ENCODE data around the gene DCLK1. TPM values are rescaled to one million over a fixed set of nuclear protein-coding genes. Genes with fewer than 3 reads are reported as not detected.

The DCLK1 gene
- total RNA-seq, 1 experiment from 2014 or later = not detected

- DNase-seq (ENCODE audit: low read depth, low spot score) (no peak), ATAC-seq (no peak)
- no TSS peak for BruUV-seq (replicated peaks)
- Histone ChIP-seq H3K4me1 (ENCODE audit: control insufficient read depth, insufficient read depth, low read length) (no peaks in the 10 kb centered on the region), H3K4me3 (ENCODE audit: low read depth in 2 of 2, low read length in 2 of 2) (no peak overlapping the region), H3K27ac (ENCODE audit: low read length) (no peak overlapping the region), H3K27me3 (ENCODE audit: control insufficient read depth, insufficient read depth, low read length) (no peaks in the 10 kb centered on the region), H3K9me3 (ENCODE audit: control insufficient read depth, insufficient read depth, low read depth, low read length) (no peaks in the 10 kb centered on the region), H3K36me3 (ENCODE audit: control insufficient read depth, insufficient read depth, low read length) (no peaks in the 10 kb centered on the region)
- intact Hi-C loops (cut with micrococcal nuclease; ENCODE audit: unreplicated experiment) (no loop called here), in situ Hi-C loops (cut with HindIII; ENCODE audit: low pct_unique_long_range_greater_than_20kb, low sequenced_read_pairs) (no loop called here)
- ChIA-PET POLR2A (no interaction called here), CTCF (no interaction called here)
- TF ChIP-seq, protein P1, sequence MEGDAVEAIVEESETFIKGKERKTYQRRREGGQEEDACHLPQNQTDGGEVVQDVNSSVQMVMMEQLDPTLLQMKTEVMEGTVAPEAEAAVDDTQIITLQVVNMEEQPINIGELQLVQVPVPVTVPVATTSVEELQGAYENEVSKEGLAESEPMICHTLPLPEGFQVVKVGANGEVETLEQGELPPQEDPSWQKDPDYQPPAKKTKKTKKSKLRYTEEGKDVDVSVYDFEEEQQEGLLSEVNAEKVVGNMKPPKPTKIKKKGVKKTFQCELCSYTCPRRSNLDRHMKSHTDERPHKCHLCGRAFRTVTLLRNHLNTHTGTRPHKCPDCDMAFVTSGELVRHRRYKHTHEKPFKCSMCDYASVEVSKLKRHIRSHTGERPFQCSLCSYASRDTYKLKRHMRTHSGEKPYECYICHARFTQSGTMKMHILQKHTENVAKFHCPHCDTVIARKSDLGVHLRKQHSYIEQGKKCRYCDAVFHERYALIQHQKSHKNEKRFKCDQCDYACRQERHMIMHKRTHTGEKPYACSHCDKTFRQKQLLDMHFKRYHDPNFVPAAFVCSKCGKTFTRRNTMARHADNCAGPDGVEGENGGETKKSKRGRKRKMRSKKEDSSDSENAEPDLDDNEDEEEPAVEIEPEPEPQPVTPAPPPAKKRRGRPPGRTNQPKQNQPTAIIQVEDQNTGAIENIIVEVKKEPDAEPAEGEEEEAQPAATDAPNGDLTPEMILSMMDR (IDR thresholded peaks at IDR 0.05) = no peak
- no peak for TF ChIP-seq TCF7L2 (IDR thresholded peaks at IDR 0.05; ENCODE audit: low read depth, low read length)
- TF ChIP-seq SIN3A (IDR thresholded peaks at IDR 0.05; ENCODE audit: borderline replicate concordance, insufficient read depth, low read depth, low read length) = no peak
- TF ChIP-seq, protein P2, sequence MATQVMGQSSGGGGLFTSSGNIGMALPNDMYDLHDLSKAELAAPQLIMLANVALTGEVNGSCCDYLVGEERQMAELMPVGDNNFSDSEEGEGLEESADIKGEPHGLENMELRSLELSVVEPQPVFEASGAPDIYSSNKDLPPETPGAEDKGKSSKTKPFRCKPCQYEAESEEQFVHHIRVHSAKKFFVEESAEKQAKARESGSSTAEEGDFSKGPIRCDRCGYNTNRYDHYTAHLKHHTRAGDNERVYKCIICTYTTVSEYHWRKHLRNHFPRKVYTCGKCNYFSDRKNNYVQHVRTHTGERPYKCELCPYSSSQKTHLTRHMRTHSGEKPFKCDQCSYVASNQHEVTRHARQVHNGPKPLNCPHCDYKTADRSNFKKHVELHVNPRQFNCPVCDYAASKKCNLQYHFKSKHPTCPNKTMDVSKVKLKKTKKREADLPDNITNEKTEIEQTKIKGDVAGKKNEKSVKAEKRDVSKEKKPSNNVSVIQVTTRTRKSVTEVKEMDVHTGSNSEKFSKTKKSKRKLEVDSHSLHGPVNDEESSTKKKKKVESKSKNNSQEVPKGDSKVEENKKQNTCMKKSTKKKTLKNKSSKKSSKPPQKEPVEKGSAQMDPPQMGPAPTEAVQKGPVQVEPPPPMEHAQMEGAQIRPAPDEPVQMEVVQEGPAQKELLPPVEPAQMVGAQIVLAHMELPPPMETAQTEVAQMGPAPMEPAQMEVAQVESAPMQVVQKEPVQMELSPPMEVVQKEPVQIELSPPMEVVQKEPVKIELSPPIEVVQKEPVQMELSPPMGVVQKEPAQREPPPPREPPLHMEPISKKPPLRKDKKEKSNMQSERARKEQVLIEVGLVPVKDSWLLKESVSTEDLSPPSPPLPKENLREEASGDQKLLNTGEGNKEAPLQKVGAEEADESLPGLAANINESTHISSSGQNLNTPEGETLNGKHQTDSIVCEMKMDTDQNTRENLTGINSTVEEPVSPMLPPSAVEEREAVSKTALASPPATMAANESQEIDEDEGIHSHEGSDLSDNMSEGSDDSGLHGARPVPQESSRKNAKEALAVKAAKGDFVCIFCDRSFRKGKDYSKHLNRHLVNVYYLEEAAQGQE (IDR thresholded peaks at IDR 0.05; ENCODE audit: insufficient read depth in 1 of 2, low read depth in 2 of 2, low read length in 1 of 2) = no peak
- TF ChIP-seq POLR2AphosphoS5 (IDR thresholded peaks at IDR 0.05; ENCODE audit: low read depth, low read length) = no peak
These were observed 363.8 kb downstream of the DCLK1 start for GRCh38 chr13:35767256-35767976.

DNA sequence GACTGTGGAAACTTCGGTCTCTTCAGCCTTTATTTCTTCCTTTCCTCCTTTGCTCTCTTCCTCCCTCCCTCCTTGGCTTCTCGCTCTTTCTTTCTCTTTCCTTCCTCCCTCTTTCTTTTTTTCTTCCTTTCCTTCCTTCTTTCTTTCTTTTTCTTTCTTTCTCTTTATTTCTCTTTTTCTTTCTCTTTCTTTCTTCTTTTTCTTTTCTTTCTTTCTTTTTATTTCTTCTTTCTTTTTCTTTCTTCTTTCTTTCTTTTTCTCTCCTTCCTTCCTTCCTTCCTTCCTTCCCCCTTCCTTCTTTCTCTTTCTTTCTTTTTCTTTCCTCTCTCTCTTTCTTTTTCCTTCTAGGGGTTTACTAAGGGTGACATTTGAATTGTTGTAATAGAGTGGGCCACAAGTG lies 364.5 kb downstream of the DCLK1 start:
- H3K27ac ChIP-seq (ENCODE audit: low read length) = no peak overlapping the region
- TF ChIP-seq SIN3A (IDR thresholded peaks at IDR 0.05; ENCODE audit: borderline replicate concordance, insufficient read depth, low read depth, low read length) (no peak), TCF7L2 (IDR thresholded peaks at IDR 0.05; ENCODE audit: low read depth, low read length) (no peak), POLR2AphosphoS5 (IDR thresholded peaks at IDR 0.05; ENCODE audit: low read depth, low read length) (no peak)
- TF ChIP-seq, protein P1 (IDR thresholded peaks at IDR 0.05) = no peak
- TF ChIP-seq, protein P2 (IDR thresholded peaks at IDR 0.05; ENCODE audit: insufficient read depth in 1 of 2, low read depth in 2 of 2, low read length in 1 of 2) = no peak
- no peaks in the 10 kb centered on the region for H3K9me3 ChIP-seq (ENCODE audit: control insufficient read depth, insufficient read depth, low read depth, low read length)
- H3K27me3 ChIP-seq (ENCODE audit: control insufficient read depth, insufficient read depth, low read length) = no peaks in the 10 kb centered on the region
- no peaks in the 10 kb centered on the region for H3K4me1 ChIP-seq (ENCODE audit: control insufficient read depth, insufficient read depth, low read length)
- CTCF ChIA-PET = no interaction called here
- no peaks in the 10 kb centered on the region for H3K36me3 ChIP-seq (ENCODE audit: control insufficient read depth, insufficient read depth, low read length)
- no peak overlapping the region for H3K4me3 ChIP-seq (ENCODE audit: low read depth in 2 of 2, low read length in 2 of 2)
- POLR2A ChIA-PET = no interaction called here
- in situ Hi-C loops (cut with HindIII; ENCODE audit: low pct_unique_long_range_greater_than_20kb, low sequenced_read_pairs) (no loop called here), intact Hi-C loops (cut with micrococcal nuclease; ENCODE audit: unreplicated experiment) (no loop called here)
- DNase-seq (ENCODE audit: low read depth, low spot score) (no peak), ATAC-seq (no peak)
- no TSS peak for BruUV-seq (replicated peaks)
